Measurements from ENCODE around the gene RPL14. TPM values are rescaled to one million over a fixed set of nuclear protein-coding genes. Genes with fewer than 3 reads are reported as not detected.
A peak's percentile ranks its signal among the peaks of the same experiment; 100 is the strongest.
"Not testable (repeated sequence)": the region's sequence is repeated elsewhere in the genome, so short reads cannot be mapped to it uniquely, and the experiment has no call there.

RPL14 gene
- total and polyA plus RNA-seq, 9 donors: 1,297 to 3,184 (median 2,664) TPM

GRCh38 chr3:40458473-40458872 is 1.3 kb downstream of the RPL14 start:
- Histone ChIP-seq H3K27me3 (ENCODE audit: control insufficient read depth, insufficient read depth, low read length) (no peaks in the 10 kb centered on the region), H3K4me3 (ENCODE audit: low read length) (peak overlapping the region; percentile 98), H3K9me3 (replicated peaks; ENCODE audit: control insufficient read depth, low read depth, low read length) (no peaks in the 10 kb centered on the region), H3K36me3 (ENCODE audit: control insufficient read depth, insufficient read depth, low read length) (peaks cover 38% of the 10 kb centered on the region), H3K4me1 (ENCODE audit: control insufficient read depth, insufficient read depth, low read length) (peaks cover 12% of the 10 kb centered on the region), H3K27ac (ENCODE audit: low read length) (no peak overlapping the region)
- no peak for DNase-seq
- no CpG with 5 or more reads among the region's 4 CpGs for WGBS (ENCODE audit: insufficient coverage)

GRCh38 chr3:40460481-40460880 is 3.3 kb downstream of the RPL14 start:
- peaks cover 56% of the 10 kb centered on the region for H3K36me3 ChIP-seq (ENCODE audit: control insufficient read depth, insufficient read depth, low read length)
- H3K27ac ChIP-seq (ENCODE audit: low read length); H3K4me3 ChIP-seq (ENCODE audit: low read length); H3K4me1 ChIP-seq (ENCODE audit: control insufficient read depth, insufficient read depth, low read length); H3K9me3 ChIP-seq (replicated peaks; ENCODE audit: control insufficient read depth, low read depth, low read length); DNase-seq; H3K27me3 ChIP-seq (ENCODE audit: control insufficient read depth, insufficient read depth, low read length): not testable (repeated sequence)
- 100% methylated on average over 3 of the region's 6 CpGs for WGBS (ENCODE audit: insufficient coverage)

GRCh38 chr3:40461161-40461560 is 4.0 kb downstream of the RPL14 start:
- Histone ChIP-seq H3K9me3 (replicated peaks; ENCODE audit: control insufficient read depth, low read depth, low read length) (no peaks in the 10 kb centered on the region), H3K27ac (ENCODE audit: low read length) (no peak overlapping the region), H3K27me3 (ENCODE audit: control insufficient read depth, insufficient read depth, low read length) (no peaks in the 10 kb centered on the region), H3K4me3 (ENCODE audit: low read length) (no peak overlapping the region), H3K36me3 (ENCODE audit: control insufficient read depth, insufficient read depth, low read length) (peaks cover 58% of the 10 kb centered on the region), H3K4me1 (ENCODE audit: control insufficient read depth, insufficient read depth, low read length) (peaks cover 6% of the 10 kb centered on the region)
- no peak for DNase-seq
- 66% methylated on average over 3 of the region's 3 CpGs for WGBS (ENCODE audit: insufficient coverage)

GRCh38 chr3:40462838-40463237 is 5.7 kb downstream of the RPL14 start:
- peaks cover 61% of the 10 kb centered on the region for H3K36me3 ChIP-seq (ENCODE audit: control insufficient read depth, insufficient read depth, low read length)
- WGBS (ENCODE audit: insufficient coverage): 93% methylated on average over 6 of the region's 7 CpGs
- H3K27ac ChIP-seq (ENCODE audit: low read length); H3K27me3 ChIP-seq (ENCODE audit: control insufficient read depth, insufficient read depth, low read length); H3K4me3 ChIP-seq (ENCODE audit: low read length); DNase-seq; H3K4me1 ChIP-seq (ENCODE audit: control insufficient read depth, insufficient read depth, low read length); H3K9me3 ChIP-seq (replicated peaks; ENCODE audit: control insufficient read depth, low read depth, low read length): not testable (repeated sequence)

GRCh38 chr3:40463579-40463978 is 6.4 kb downstream of the RPL14 start:
- no peak for DNase-seq
- WGBS (ENCODE audit: insufficient coverage): no CpG with 5 or more reads among the region's 2 CpGs
- Histone ChIP-seq H3K27me3 (ENCODE audit: control insufficient read depth, insufficient read depth, low read length) (no peaks in the 10 kb centered on the region), H3K4me1 (ENCODE audit: control insufficient read depth, insufficient read depth, low read length) (peaks cover under 1% of the 10 kb centered on the region), H3K36me3 (ENCODE audit: control insufficient read depth, insufficient read depth, low read length) (peaks cover 59% of the 10 kb centered on the region), H3K9me3 (replicated peaks; ENCODE audit: control insufficient read depth, low read depth, low read length) (no peaks in the 10 kb centered on the region), H3K4me3 (ENCODE audit: low read length) (no peak overlapping the region), H3K27ac (ENCODE audit: low read length) (no peak overlapping the region)

GRCh38 chr3:40464339-40465110 is 7.4 kb downstream of the RPL14 start:
- H3K27me3 ChIP-seq (ENCODE audit: control insufficient read depth, insufficient read depth, low read length): no peaks in the 10 kb centered on the region
- peaks cover 53% of the 10 kb centered on the region for H3K36me3 ChIP-seq (ENCODE audit: control insufficient read depth, insufficient read depth, low read length)
- no peak overlapping the region for H3K27ac ChIP-seq (ENCODE audit: low read length)
- DNase-seq: no peak
- 81% methylated on average over 8 of the region's 9 CpGs for WGBS (ENCODE audit: insufficient coverage)
- H3K4me1 ChIP-seq (ENCODE audit: control insufficient read depth, insufficient read depth, low read length): no peaks in the 10 kb centered on the region
- H3K9me3 ChIP-seq (replicated peaks; ENCODE audit: control insufficient read depth, low read depth, low read length): no peaks in the 10 kb centered on the region
- H3K4me3 ChIP-seq (ENCODE audit: low read length): no peak overlapping the region

GRCh38 chr3:40465111-40465407 is 7.9 kb downstream of the RPL14 start:
- Histone ChIP-seq H3K27me3 (ENCODE audit: control insufficient read depth, insufficient read depth, low read length) (no peaks in the 10 kb centered on the region), H3K4me3 (ENCODE audit: low read length) (no peak overlapping the region), H3K36me3 (ENCODE audit: control insufficient read depth, insufficient read depth, low read length) (peaks cover 49% of the 10 kb centered on the region), H3K9me3 (replicated peaks; ENCODE audit: control insufficient read depth, low read depth, low read length) (no peaks in the 10 kb centered on the region), H3K4me1 (ENCODE audit: control insufficient read depth, insufficient read depth, low read length) (no peaks in the 10 kb centered on the region), H3K27ac (ENCODE audit: low read length) (no peak overlapping the region)
- 68% methylated on average over 3 of the region's 4 CpGs for WGBS (ENCODE audit: insufficient coverage)
- no peak for DNase-seq

GRCh38 chr3:40465456-40465855 is 8.3 kb downstream of the RPL14 start:
- 80% methylated on average over 1 of the region's 2 CpGs for whole genome bisulfite sequencing (ENCODE audit: insufficient coverage)
- Histone ChIP-seq H3K4me1 (ENCODE audit: control insufficient read depth, insufficient read depth, low read length) (no peaks in the 10 kb centered on the region), H3K4me3 (ENCODE audit: low read length) (no peak overlapping the region), H3K27ac (ENCODE audit: low read length) (no peak overlapping the region), H3K27me3 (ENCODE audit: control insufficient read depth, insufficient read depth, low read length) (no peaks in the 10 kb centered on the region), H3K36me3 (ENCODE audit: control insufficient read depth, insufficient read depth, low read length) (peaks cover 46% of the 10 kb centered on the region), H3K9me3 (replicated peaks; ENCODE audit: control insufficient read depth, low read depth, low read length) (no peaks in the 10 kb centered on the region)
- no peak for DNase-seq

- Histone ChIP-seq H3K4me1 (ENCODE audit: control insufficient read depth, insufficient read depth, low read length) (no peaks in the 10 kb centered on the region), H3K4me3 (ENCODE audit: low read length) (no peak overlapping the region), H3K27me3 (ENCODE audit: control insufficient read depth, insufficient read depth, low read length) (no peaks in the 10 kb centered on the region), H3K27ac (ENCODE audit: low read length) (no peak overlapping the region), H3K36me3 (ENCODE audit: control insufficient read depth, insufficient read depth, low read length) (peaks cover 27% of the 10 kb centered on the region), H3K9me3 (replicated peaks; ENCODE audit: control insufficient read depth, low read depth, low read length) (no peaks in the 10 kb centered on the region)
- 90% methylated on average over 1 of the region's 4 CpGs for WGBS (ENCODE audit: insufficient coverage)
- DNase-seq: no peak
These were observed 10.9 kb downstream of the RPL14 start for GRCh38 chr3:40468018-40468417.

- Histone ChIP-seq H3K27me3 (ENCODE audit: control insufficient read depth, insufficient read depth, low read length) (no peaks in the 10 kb centered on the region), H3K27ac (ENCODE audit: low read length) (no peak overlapping the region), H3K4me3 (ENCODE audit: low read length) (no peak overlapping the region), H3K36me3 (ENCODE audit: control insufficient read depth, insufficient read depth, low read length) (peaks cover 6% of the 10 kb centered on the region), H3K4me1 (ENCODE audit: control insufficient read depth, insufficient read depth, low read length) (no peaks in the 10 kb centered on the region), H3K9me3 (replicated peaks; ENCODE audit: control insufficient read depth, low read depth, low read length) (no peaks in the 10 kb centered on the region)
- no CpG with 5 or more reads among the region's 4 CpGs for WGBS (ENCODE audit: insufficient coverage)
- DNase-seq: no peak
These were observed 13.6 kb downstream of the RPL14 start for GRCh38 chr3:40470701-40471100.

Measured in muscle of leg (tissue), 11 donors.